Measurements from ENCODE around the gene RAP1A. TPM values are rescaled to one million over a fixed set of nuclear protein-coding genes. Genes with fewer than 3 reads are reported as not detected.

The RAP1A gene
- total and polyA plus RNA-seq, 2 donors (not counting 3 experiments of a cell fraction or from before 2014, with no cell fraction given) = 17.8 to 56.4 TPM

GRCh38 chr1:111602974-111603373, 16.6 kb upstream of the RAP1A start:
- H3K36me3 ChIP-seq (ENCODE audit: control insufficient read depth in 2 of 2, extremely low read depth in 1 of 2, insufficient read depth in 2 of 2, low read length in 2 of 2) = no peaks in the 10 kb centered on the region
- H3K79me2 ChIP-seq (ENCODE audit: control insufficient read depth, insufficient read depth, low read length) = no peaks in the 10 kb centered on the region
- H3K4me2 ChIP-seq (ENCODE audit: insufficient read depth, low read length) = no peak overlapping the region
- CTCF ChIA-PET = interaction anchor here (1.2 kb wide), 1 partner anchor 94 kb away, joined by 3 read pairs; no protein-coding TSS in a partner anchor
- peaks cover 11 to 18% of the 10 kb centered on the region in 2 experiments for H3K27me3 ChIP-seq (ENCODE audit: control insufficient read depth in 2 of 2, insufficient read depth in 2 of 2, low read length in 2 of 2)
- DNase-seq (ENCODE audit: low read depth, low spot score) (no peak), FAIRE-seq (no peak)
- no peaks in the 10 kb centered on the region for H4K20me1 ChIP-seq (replicated peaks; ENCODE audit: control insufficient read depth, extremely low read depth, insufficient read depth, low read length)
- no peaks in the 10 kb centered on the region for H3K9me3 ChIP-seq (replicated peaks; ENCODE audit: control insufficient read depth, insufficient read depth, low read length)
- POLR2A ChIA-PET = no interaction called here
- H3K9ac ChIP-seq (replicated peaks; ENCODE audit: extremely low read depth, insufficient read depth, low read length) = no peak overlapping the region
- TF ChIP-seq GATA2 (IDR thresholded peaks at IDR 0.05; ENCODE audit: insufficient read depth, insufficient read length, low read depth, low read length) = no peak
- no peak for TF ChIP-seq POLR2AphosphoS5 (IDR thresholded peaks at IDR 0.05; ENCODE audit: insufficient read depth, low read depth, low read length)
- TF ChIP-seq MAX (IDR thresholded peaks at IDR 0.05; ENCODE audit: insufficient read depth, insufficient read length) = no peak
- no peak for TF ChIP-seq EZH2 (IDR thresholded peaks at IDR 0.05; ENCODE audit: borderline replicate concordance, low read depth, low read length, severe bottlenecking)
- TF ChIP-seq POLR2A (IDR thresholded peaks at IDR 0.05; ENCODE audit: low read depth, low read length) = no peak
- TF ChIP-seq, protein P1, sequence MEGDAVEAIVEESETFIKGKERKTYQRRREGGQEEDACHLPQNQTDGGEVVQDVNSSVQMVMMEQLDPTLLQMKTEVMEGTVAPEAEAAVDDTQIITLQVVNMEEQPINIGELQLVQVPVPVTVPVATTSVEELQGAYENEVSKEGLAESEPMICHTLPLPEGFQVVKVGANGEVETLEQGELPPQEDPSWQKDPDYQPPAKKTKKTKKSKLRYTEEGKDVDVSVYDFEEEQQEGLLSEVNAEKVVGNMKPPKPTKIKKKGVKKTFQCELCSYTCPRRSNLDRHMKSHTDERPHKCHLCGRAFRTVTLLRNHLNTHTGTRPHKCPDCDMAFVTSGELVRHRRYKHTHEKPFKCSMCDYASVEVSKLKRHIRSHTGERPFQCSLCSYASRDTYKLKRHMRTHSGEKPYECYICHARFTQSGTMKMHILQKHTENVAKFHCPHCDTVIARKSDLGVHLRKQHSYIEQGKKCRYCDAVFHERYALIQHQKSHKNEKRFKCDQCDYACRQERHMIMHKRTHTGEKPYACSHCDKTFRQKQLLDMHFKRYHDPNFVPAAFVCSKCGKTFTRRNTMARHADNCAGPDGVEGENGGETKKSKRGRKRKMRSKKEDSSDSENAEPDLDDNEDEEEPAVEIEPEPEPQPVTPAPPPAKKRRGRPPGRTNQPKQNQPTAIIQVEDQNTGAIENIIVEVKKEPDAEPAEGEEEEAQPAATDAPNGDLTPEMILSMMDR (IDR thresholded peaks at IDR 0.05; ENCODE audit: extremely low read depth in 1 of 2, insufficient read depth in 1 of 2, low read depth in 1 of 2, low read length in 2 of 2) = no peak
- TF ChIP-seq JUN (IDR thresholded peaks at IDR 0.05; ENCODE audit: borderline replicate concordance, insufficient read depth, insufficient read length, low read depth) = no peak
- no peak for TF ChIP-seq MYC (IDR thresholded peaks at IDR 0.05; ENCODE audit: low read depth, low read length)
- TF ChIP-seq FOS (IDR thresholded peaks at IDR 0.05; ENCODE audit: borderline replicate concordance, insufficient read depth, low read length) = no peak
- no peak overlapping the region for H3K27ac ChIP-seq (ENCODE audit: insufficient read depth, low read depth, low read length)
- H3K4me1 ChIP-seq (ENCODE audit: control insufficient read depth, extremely low read depth, insufficient read depth, low read length) = no peaks in the 10 kb centered on the region
- no TSS peak for BruUV-seq (replicated peaks)
- H3K9me1 ChIP-seq (replicated peaks; ENCODE audit: control insufficient read depth, extremely low read depth, insufficient read depth, low read length) = no peaks in the 10 kb centered on the region
- dilution Hi-C loops (cut with MboI; ENCODE audit: extremely low pct_ligation_motif_present, low sequenced_read_pairs) (no loop called here), intact Hi-C loops (cut with micrococcal nuclease) (no loop called here)
- no peak overlapping the region for H2AFZ ChIP-seq (ENCODE audit: low read depth, low read length)
- no peak overlapping the region for H3K4me3 ChIP-seq (replicated peaks in 1 of 3; ENCODE audit: insufficient read depth in 1 of 3, low read depth in 1 of 3, low read length in 3 of 3)
